Measurements from ENCODE around the gene AZU1.

DNA sequence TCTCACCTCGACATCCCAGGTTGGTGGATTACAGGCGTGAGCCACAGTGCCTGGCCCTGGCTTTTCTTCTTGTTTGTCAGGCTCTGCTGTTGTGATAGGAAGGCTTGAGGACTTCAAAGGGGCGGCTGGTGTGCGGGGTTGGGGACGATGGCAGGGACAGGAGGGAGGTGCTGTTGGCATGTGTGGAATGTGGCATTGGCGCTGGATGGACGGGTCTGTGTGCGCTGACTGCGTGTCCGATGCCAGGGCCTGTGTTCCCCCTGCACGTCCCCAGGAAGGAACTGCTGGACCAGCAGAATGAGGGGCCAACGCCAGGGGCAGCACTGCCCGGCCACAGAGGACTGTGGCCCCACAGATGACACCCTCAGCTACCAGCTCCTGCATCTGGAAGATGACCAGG is 43.1 kb upstream of the AZU1 start:
- TF ChIP-seq GLI2 (tag by site-specific recombination; IDR thresholded peaks at IDR 0.05; ENCODE audit: borderline replicate concordance, low read depth), result no peak
- TF ChIP-seq, protein P1, sequence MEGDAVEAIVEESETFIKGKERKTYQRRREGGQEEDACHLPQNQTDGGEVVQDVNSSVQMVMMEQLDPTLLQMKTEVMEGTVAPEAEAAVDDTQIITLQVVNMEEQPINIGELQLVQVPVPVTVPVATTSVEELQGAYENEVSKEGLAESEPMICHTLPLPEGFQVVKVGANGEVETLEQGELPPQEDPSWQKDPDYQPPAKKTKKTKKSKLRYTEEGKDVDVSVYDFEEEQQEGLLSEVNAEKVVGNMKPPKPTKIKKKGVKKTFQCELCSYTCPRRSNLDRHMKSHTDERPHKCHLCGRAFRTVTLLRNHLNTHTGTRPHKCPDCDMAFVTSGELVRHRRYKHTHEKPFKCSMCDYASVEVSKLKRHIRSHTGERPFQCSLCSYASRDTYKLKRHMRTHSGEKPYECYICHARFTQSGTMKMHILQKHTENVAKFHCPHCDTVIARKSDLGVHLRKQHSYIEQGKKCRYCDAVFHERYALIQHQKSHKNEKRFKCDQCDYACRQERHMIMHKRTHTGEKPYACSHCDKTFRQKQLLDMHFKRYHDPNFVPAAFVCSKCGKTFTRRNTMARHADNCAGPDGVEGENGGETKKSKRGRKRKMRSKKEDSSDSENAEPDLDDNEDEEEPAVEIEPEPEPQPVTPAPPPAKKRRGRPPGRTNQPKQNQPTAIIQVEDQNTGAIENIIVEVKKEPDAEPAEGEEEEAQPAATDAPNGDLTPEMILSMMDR (tag by site-specific recombination; IDR thresholded peaks at IDR 0.05), result no peak
- TF ChIP-seq, protein P2, sequence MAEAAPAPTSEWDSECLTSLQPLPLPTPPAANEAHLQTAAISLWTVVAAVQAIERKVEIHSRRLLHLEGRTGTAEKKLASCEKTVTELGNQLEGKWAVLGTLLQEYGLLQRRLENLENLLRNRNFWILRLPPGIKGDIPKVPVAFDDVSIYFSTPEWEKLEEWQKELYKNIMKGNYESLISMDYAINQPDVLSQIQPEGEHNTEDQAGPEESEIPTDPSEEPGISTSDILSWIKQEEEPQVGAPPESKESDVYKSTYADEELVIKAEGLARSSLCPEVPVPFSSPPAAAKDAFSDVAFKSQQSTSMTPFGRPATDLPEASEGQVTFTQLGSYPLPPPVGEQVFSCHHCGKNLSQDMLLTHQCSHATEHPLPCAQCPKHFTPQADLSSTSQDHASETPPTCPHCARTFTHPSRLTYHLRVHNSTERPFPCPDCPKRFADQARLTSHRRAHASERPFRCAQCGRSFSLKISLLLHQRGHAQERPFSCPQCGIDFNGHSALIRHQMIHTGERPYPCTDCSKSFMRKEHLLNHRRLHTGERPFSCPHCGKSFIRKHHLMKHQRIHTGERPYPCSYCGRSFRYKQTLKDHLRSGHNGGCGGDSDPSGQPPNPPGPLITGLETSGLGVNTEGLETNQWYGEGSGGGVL (tag by site-specific recombination; IDR thresholded peaks at IDR 0.05), result no peak
- TF ChIP-seq ZNF658 (tag by site-specific recombination; IDR thresholded peaks at IDR 0.05), result no peak

Measured in HEK293 (cell line).